GM23338 (cell line): ENCODE measurements around the gene HNRNPUL2. TPM values are rescaled to one million over a fixed set of nuclear protein-coding genes. Genes with fewer than 3 reads are reported as not detected.

Experiments used
- ATAC-seq: fragments of 200-7000 bp; cut with Tn5 transposase; 3 replicates; pipeline ENCODE4 v1.9.1; 2020
- DNase-seq: peaks from one replicate; pipeline ENCODE4 v3.0.0-alpha.2; 2015; ENCODE audit warnings: low spot score
- H2AFZ ChIP-seq: fragments of 200-600 bp; sonication (generic); 2 replicates; pipeline ENCODE4 v1.8.0; 2016; ENCODE audit warnings: antibody characterized with exemption, mild to moderate bottlenecking, moderate library complexity
- H3F3A ChIP-seq: fragments of 200-600 bp; sonication (generic); replicated peaks from 2 replicates; pipeline ENCODE4 v1.8.0; 2017; ENCODE audit warnings: antibody characterized with exemption, mixed run types, low read depth
- H3K27ac ChIP-seq: fragments of 200-600 bp; sonication (generic); 2 replicates; pipeline ENCODE4 v1.6.1; 2016; ENCODE audit warnings: low read depth
- H3K27me3 ChIP-seq: fragments of 200-600 bp; sonication (generic); 2 replicates; pipeline ENCODE4 v1.8.0; 2016; ENCODE audit warnings: mild to moderate bottlenecking, mixed run types, moderate library complexity; ENCODE audit not compliant: insufficient read depth
- H3K36me3 ChIP-seq: fragments of 200-600 bp; sonication (generic); 2 replicates; pipeline ENCODE4 v1.8.0; 2016; ENCODE audit warnings: mild to moderate bottlenecking; ENCODE audit not compliant: insufficient read depth
- H3K4me1 ChIP-seq: fragments of 200-600 bp; sonication (generic); 2 replicates; pipeline ENCODE4 v1.8.0; 2016; ENCODE audit warnings: mild to moderate bottlenecking, moderate library complexity; ENCODE audit not compliant: insufficient read depth
- H3K4me2 ChIP-seq: fragments of 200-600 bp; sonication (generic); 2 replicates; pipeline ENCODE4 v1.7.1; 2017; ENCODE audit warnings: mixed run types
- H3K4me3 ChIP-seq: fragments of 200-600 bp; sonication (generic); 2 replicates; pipeline ENCODE4 v1.6.1; 2016; ENCODE audit warnings: mixed run types
- H3K79me2 ChIP-seq: fragments of 200-600 bp; sonication (generic); replicated peaks from 2 replicates; pipeline ENCODE4 v1.8.0; 2017; ENCODE audit warnings: mild to moderate bottlenecking; ENCODE audit not compliant: insufficient read depth
- H3K9me2 ChIP-seq: fragments of 200-600 bp; sonication (generic); 2 replicates; pipeline ENCODE4 v1.8.0; 2017; ENCODE audit not compliant: insufficient read depth
- H4K20me1 ChIP-seq: fragments of 200-600 bp; sonication (generic); replicated peaks from 2 replicates; pipeline ENCODE4 v1.8.0; 2017; ENCODE audit warnings: mild to moderate bottlenecking; ENCODE audit not compliant: insufficient read depth
- H3K27ac Mint-ChIP-seq: 2 replicates; pipeline ENCODE4 v1.8.0; 2020; ENCODE audit warnings: inconsistent platforms, mild to moderate bottlenecking, moderate library complexity, mixed read lengths
- H3K27me3 Mint-ChIP-seq: 3 replicates; pipeline ENCODE4 v1.8.0; 2022; ENCODE audit warnings: low read depth, mild to moderate bottlenecking, moderate library complexity, mixed read lengths, inconsistent platforms; ENCODE audit not compliant: insufficient read depth, poor library complexity
- H3K36me3 Mint-ChIP-seq: 3 replicates; pipeline ENCODE4 v1.8.0; 2021; ENCODE audit warnings: low read depth, mild to moderate bottlenecking, inconsistent platforms, moderate library complexity, mixed read lengths
- H3K4me1 Mint-ChIP-seq: 3 replicates; pipeline ENCODE4 v1.8.0; 2020; ENCODE audit warnings: mild to moderate bottlenecking, inconsistent platforms, mixed read lengths
- H3K4me3 Mint-ChIP-seq: 3 replicates; pipeline ENCODE4 v1.8.0; 2021; ENCODE audit warnings: moderate library complexity, mild to moderate bottlenecking, inconsistent platforms, mixed read lengths
- H3K9me3 Mint-ChIP-seq: 3 replicates; pipeline ENCODE4 v1.8.0; 2020; ENCODE audit warnings: moderate library complexity, mild to moderate bottlenecking, inconsistent platforms, mixed read lengths
- CREB1 ChIP-seq: fragments of 250-450 bp; sonication (Bioruptor Pico); IDR thresholded peaks from 2 replicates; pipeline ENCODE4 v1.5.0; 2020; ENCODE audit warnings: low read depth, mild to moderate bottlenecking, moderate library complexity
- EZH2 ChIP-seq: fragments of 200-600 bp; sonication (generic); IDR thresholded peaks from one replicate; pipeline ENCODE4 v1.8.0; 2017; ENCODE audit warnings: antibody characterized with exemption, mild to moderate bottlenecking, low read depth; ENCODE audit not compliant: unreplicated experiment
- JUNB ChIP-seq: IDR thresholded peaks from one replicate; pipeline ENCODE4 v1.6.1; 2016; ENCODE audit warnings: antibody characterized with exemption; ENCODE audit not compliant: unreplicated experiment
- NANOG ChIP-seq: IDR thresholded peaks from 2 replicates; pipeline ENCODE4 v1.6.1; 2016; ENCODE audit warnings: antibody characterized with exemption, borderline replicate concordance
- POLR2AphosphoS5 ChIP-seq: IDR thresholded peaks from 2 replicates; pipeline ENCODE4 v1.6.1; 2016; ENCODE audit warnings: antibody characterized with exemption, low read depth
- STAT1 ChIP-seq: IDR thresholded peaks from one replicate; pipeline ENCODE4 v1.6.1; 2016; ENCODE audit warnings: antibody characterized with exemption; ENCODE audit not compliant: unreplicated experiment
- polyA plus RNA-seq: library from polyadenylated mRNA; unstranded; fragments of >200 nt; fragmentation: Nextera tagmentation; extraction: Ambion mirVana; gene quantifications from 2 replicates; pipeline ENCODE4 v1.2.1, GENCODE V29; 2016
- total RNA-seq: library from RNA; depleted of rRNA; stranded (reverse); fragments of >200 nt; shearing (Covaris generic); gene quantifications from 2 replicates; pipeline ENCODE4 v1.2.3, GENCODE V29; 2014
- TF ChIP-seq, protein P1 (sequence below): fragments of 250-450 bp; sonication (Bioruptor Pico); IDR thresholded peaks from 2 replicates; pipeline ENCODE4 v1.5.0; 2020; ENCODE audit warnings: mild to moderate bottlenecking, moderate library complexity
- TF ChIP-seq, protein P2 (sequence below): IDR thresholded peaks from 2 replicates; pipeline ENCODE4 v1.6.1; 2016; ENCODE audit warnings: antibody characterized with exemption

The HNRNPUL2 gene
- total and polyA plus RNA-seq, 2 experiments from 2014 or later = 9.4 to 18.3 TPM

DNA sequence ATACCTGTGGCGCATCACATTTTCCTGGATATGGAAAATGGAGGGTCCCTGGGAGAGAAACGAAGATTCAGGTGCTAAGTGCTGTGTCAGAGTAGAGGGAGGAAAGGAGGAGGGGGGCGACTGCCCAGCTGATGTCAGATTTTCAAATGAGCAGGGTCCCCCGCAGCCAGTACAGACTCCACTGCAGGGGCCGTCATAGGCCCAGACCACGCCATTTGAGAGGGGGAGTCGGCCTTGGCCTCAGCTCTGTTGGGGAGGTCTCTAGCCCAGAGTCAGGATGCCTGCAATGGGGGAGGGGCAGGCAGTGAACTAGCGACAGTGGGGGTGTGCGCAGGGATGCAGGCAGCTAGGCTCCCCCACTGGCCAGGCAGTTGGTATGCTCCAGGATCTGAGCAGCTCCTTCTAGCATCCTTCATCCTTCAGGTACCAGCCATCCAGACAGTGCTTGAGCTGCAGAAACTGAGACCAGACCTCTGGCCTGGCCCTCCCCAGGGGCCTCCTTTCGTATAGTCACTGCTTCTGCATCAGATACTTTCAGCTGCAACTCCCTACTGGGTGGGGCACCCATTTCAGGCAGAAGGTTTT lies 19.9 kb downstream of the HNRNPUL2 start, which contains the start of the genes BSCL2 and GNG3:
BSCL2 (minus strand) TSS at position 148 of the 585 bp plus-strand sequence. CDS start 229 bp downstream, outside the sequence.
GNG3 (plus strand) TSS at position 400 of the 585 bp plus-strand sequence. CDS start 620 bp downstream, outside the sequence.
- peaks cover 13% of the 10 kb centered on the region for H3K36me3 ChIP-seq
- TF ChIP-seq JUNB = no peak
- TF ChIP-seq, protein P1, sequence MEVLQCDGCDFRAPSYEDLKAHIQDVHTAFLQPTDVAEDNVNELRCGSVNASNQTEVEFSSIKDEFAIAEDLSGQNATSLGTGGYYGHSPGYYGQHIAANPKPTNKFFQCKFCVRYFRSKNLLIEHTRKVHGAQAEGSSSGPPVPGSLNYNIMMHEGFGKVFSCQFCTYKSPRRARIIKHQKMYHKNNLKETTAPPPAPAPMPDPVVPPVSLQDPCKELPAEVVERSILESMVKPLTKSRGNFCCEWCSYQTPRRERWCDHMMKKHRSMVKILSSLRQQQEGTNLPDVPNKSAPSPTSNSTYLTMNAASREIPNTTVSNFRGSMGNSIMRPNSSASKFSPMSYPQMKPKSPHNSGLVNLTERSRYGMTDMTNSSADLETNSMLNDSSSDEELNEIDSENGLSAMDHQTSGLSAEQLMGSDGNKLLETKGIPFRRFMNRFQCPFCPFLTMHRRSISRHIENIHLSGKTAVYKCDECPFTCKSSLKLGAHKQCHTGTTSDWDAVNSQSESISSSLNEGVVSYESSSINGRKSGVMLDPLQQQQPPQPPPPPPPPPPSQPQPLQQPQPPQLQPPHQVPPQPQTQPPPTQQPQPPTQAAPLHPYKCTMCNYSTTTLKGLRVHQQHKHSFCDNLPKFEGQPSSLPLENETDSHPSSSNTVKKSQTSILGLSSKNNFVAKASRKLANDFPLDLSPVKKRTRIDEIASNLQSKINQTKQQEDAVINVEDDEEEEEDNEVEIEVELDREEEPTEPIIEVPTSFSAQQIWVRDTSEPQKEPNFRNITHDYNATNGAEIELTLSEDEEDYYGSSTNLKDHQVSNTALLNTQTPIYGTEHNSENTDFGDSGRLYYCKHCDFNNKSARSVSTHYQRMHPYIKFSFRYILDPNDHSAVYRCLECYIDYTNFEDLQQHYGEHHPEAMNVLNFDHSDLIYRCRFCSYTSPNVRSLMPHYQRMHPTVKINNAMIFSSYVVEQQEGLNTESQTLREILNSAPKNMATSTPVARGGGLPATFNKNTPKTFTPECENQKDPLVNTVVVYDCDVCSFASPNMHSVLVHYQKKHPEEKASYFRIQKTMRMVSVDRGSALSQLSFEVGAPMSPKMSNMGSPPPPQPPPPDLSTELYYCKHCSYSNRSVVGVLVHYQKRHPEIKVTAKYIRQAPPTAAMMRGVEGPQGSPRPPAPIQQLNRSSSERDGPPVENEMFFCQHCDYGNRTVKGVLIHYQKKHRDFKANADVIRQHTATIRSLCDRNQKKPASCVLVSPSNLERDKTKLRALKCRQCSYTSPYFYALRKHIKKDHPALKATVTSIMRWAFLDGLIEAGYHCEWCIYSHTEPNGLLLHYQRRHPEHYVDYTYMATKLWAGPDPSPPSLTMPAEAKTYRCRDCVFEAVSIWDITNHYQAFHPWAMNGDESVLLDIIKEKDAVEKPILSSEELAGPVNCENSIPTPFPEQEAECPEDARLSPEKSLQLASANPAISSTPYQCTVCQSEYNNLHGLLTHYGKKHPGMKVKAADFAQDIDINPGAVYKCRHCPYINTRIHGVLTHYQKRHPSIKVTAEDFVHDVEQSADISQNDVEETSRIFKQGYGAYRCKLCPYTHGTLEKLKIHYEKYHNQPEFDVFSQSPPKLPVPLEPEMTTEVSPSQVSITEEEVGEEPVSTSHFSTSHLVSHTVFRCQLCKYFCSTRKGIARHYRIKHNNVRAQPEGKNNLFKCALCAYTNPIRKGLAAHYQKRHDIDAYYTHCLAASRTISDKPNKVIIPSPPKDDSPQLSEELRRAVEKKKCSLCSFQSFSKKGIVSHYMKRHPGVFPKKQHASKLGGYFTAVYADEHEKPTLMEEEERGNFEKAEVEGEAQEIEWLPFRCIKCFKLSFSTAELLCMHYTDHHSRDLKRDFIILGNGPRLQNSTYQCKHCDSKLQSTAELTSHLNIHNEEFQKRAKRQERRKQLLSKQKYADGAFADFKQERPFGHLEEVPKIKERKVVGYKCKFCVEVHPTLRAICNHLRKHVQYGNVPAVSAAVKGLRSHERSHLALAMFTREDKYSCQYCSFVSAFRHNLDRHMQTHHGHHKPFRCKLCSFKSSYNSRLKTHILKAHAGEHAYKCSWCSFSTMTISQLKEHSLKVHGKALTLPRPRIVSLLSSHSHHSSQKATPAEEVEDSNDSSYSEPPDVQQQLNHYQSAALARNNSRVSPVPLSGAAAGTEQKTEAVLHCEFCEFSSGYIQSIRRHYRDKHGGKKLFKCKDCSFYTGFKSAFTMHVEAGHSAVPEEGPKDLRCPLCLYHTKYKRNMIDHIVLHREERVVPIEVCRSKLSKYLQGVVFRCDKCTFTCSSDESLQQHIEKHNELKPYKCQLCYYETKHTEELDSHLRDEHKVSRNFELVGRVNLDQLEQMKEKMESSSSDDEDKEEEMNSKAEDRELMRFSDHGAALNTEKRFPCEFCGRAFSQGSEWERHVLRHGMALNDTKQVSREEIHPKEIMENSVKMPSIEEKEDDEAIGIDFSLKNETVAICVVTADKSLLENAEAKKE (CRISPR knock-in tag) = peak; percentile 81; the same call in 1 of the 2 replicates
- TF ChIP-seq CREB1 (CRISPR knock-in tag) = peak; percentile 84
- no peak for TF ChIP-seq STAT1
- TF ChIP-seq EZH2 = no peak
- TF ChIP-seq POLR2AphosphoS5 = peak; percentile 69
- no peak for TF ChIP-seq NANOG
- TF ChIP-seq, protein P2, sequence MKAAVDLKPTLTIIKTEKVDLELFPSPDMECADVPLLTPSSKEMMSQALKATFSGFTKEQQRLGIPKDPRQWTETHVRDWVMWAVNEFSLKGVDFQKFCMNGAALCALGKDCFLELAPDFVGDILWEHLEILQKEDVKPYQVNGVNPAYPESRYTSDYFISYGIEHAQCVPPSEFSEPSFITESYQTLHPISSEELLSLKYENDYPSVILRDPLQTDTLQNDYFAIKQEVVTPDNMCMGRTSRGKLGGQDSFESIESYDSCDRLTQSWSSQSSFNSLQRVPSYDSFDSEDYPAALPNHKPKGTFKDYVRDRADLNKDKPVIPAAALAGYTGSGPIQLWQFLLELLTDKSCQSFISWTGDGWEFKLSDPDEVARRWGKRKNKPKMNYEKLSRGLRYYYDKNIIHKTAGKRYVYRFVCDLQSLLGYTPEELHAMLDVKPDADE = peak; percentile 50; the same call in 1 of the 2 replicates

More for the DNA sequence above, 19.9 kb downstream of the HNRNPUL2 start, which contains the start of the genes BSCL2 and GNG3:
- H2AFZ ChIP-seq = no peak within 1 kb of the TSS
- peak within 1 kb of the TSS; percentile 82 for H3K4me3 ChIP-seq
- peaks cover 37% of the 10 kb centered on the region for H3K36me3 Mint-ChIP-seq
- H4K20me1 ChIP-seq = no peaks in the 10 kb centered on the region; the same call in 1 of the 2 replicates
- peaks cover 36% of the 10 kb centered on the region for H3K4me1 Mint-ChIP-seq
- ATAC-seq = peak; percentile 62
- H3K4me2 ChIP-seq = peak within 1 kb of the TSS; percentile 95
- peak; percentile 99 for DNase-seq
- peaks cover 54% of the 10 kb centered on the region for H3F3A ChIP-seq
- H3K27ac ChIP-seq = peak within 1 kb of the TSS; percentile 60
- H3K4me1 ChIP-seq = peaks cover 28% of the 10 kb centered on the region
- H3K27me3 Mint-ChIP-seq = peaks cover 27% of the 10 kb centered on the region
- H3K9me2 ChIP-seq = no peaks in the 10 kb centered on the region
- H3K9me3 Mint-ChIP-seq = no peaks in the 10 kb centered on the region
- H3K4me3 Mint-ChIP-seq = peak within 1 kb of the TSS; percentile 92
- peak within 1 kb of the TSS; percentile 95 for H3K27ac Mint-ChIP-seq
- peaks cover 9% of the 10 kb centered on the region for H3K79me2 ChIP-seq
- H3K27me3 ChIP-seq = no peaks in the 10 kb centered on the region
